IMR-90 (cell line): ENCODE measurements around the gene TTLL11. TPM values are rescaled to one million over a fixed set of nuclear protein-coding genes. Genes with fewer than 3 reads are reported as not detected.

Experiments used
- ATAC-seq: fragments of 200-7000 bp; cut with Tn5 transposase; 2 replicates; pipeline ENCODE4 v1.9.1; 2020; ENCODE audit warnings: low read depth, mild to moderate bottlenecking, moderate library complexity
- BruUV-seq: library from RNA; stranded (reverse); fragments of 400-500 nt; replicated peaks from 2 replicates; lab custom pipeline; 2021; lab: Mats Ljungman, UMichigan
- CTCF ChIA-PET: fragments of 300-600 bp; formaldehyde crosslinking; extraction: SDS; loops from one replicate; lab custom pipeline; 2021; ENCODE audit warnings: antibody characterized with exemption; lab: Yijun Ruan, JAX
- POLR2A ChIA-PET: fragments of 300-600 bp; sonication (Branson Sonifier 250); formaldehyde crosslinking; loops from one replicate; lab custom pipeline; 2022; ENCODE audit warnings: antibody characterized with exemption; ENCODE audit not compliant: unreplicated experiment; lab: Charles Lee
- DNase-seq: peaks from one replicate; pipeline ENCODE4 v3.0.0; 2013
- H2AFZ ChIP-seq: replicated peaks from 2 replicates; pipeline ENCODE3; 2013; ENCODE audit warnings: low read length, mild to moderate bottlenecking; ENCODE audit not compliant: poor library complexity
- H2AK5ac ChIP-seq: 2 replicates; pipeline ENCODE4 v1.6.1; 2013; ENCODE audit warnings: low read depth, low read length, inconsistent platforms
- H2AK9ac ChIP-seq: replicated peaks from 2 replicates; pipeline ENCODE3; 2013; ENCODE audit warnings: mild to moderate bottlenecking, low read depth, low read length, moderate library complexity; ENCODE audit not compliant: poor library complexity
- H2BK120ac ChIP-seq: 2 replicates; pipeline ENCODE4 v1.6.1; 2013; ENCODE audit warnings: low read depth, low read length, inconsistent platforms
- H2BK15ac ChIP-seq: 3 replicates; pipeline ENCODE4 v1.6.1; 2013; ENCODE audit warnings: low read depth, low read length, inconsistent platforms
- H2BK20ac ChIP-seq: 2 replicates; pipeline ENCODE4 v1.6.1; 2013; ENCODE audit warnings: low read depth, mild to moderate bottlenecking, inconsistent platforms, low read length, moderate library complexity
- H2BK5ac ChIP-seq: 2 replicates; pipeline ENCODE4 v1.6.1; 2013; ENCODE audit warnings: mild to moderate bottlenecking, low read depth, low read length, inconsistent platforms; ENCODE audit not compliant: poor library complexity, severe bottlenecking
- H3K14ac ChIP-seq: replicated peaks from 2 replicates; pipeline ENCODE4 v1.6.1; 2013; ENCODE audit warnings: low read depth, low read length, inconsistent platforms
- H3K18ac ChIP-seq: 2 replicates; pipeline ENCODE4 v1.6.1; 2013; ENCODE audit warnings: low read depth, low read length, control low read depth
- H3K23ac ChIP-seq: 2 replicates; pipeline ENCODE4 v1.6.1; 2013; ENCODE audit warnings: low read depth, low read length, inconsistent platforms
- H3K27ac ChIP-seq: 2 replicates; pipeline ENCODE4 v1.5.1; 2013; ENCODE audit warnings: mild to moderate bottlenecking, control low read depth, low read length; ENCODE audit not compliant: insufficient read depth
- H3K27me3 ChIP-seq: 2 replicates; pipeline ENCODE4 v1.6.1; 2013; ENCODE audit warnings: low read length; ENCODE audit not compliant: control insufficient read depth, insufficient read depth
- H3K36me3 ChIP-seq: 2 replicates; pipeline ENCODE4 v1.6.1; 2013; ENCODE audit warnings: low read length, mixed read lengths; ENCODE audit not compliant: control insufficient read depth, insufficient read depth
- H3K4ac ChIP-seq: 2 replicates; pipeline ENCODE4 v1.6.1; 2013; ENCODE audit warnings: low read depth, low read length, inconsistent platforms
- H3K4me1 ChIP-seq: 2 replicates; pipeline ENCODE4 v1.6.1; 2013; ENCODE audit warnings: low read length, mixed read lengths; ENCODE audit not compliant: control insufficient read depth, insufficient read depth
- H3K4me2 ChIP-seq: 2 replicates; pipeline ENCODE4 v1.6.1; 2013; ENCODE audit warnings: low read depth, mild to moderate bottlenecking, control low read depth, low read length, moderate library complexity
- H3K4me3 ChIP-seq: 2 replicates; pipeline ENCODE4 v1.5.1; 2013; ENCODE audit warnings: low read depth, mild to moderate bottlenecking, control low read depth, low read length, moderate library complexity; ENCODE audit not compliant: insufficient read depth
- H3K56ac ChIP-seq: 2 replicates; pipeline ENCODE4 v1.6.1; 2013; ENCODE audit warnings: low read length, inconsistent platforms; ENCODE audit not compliant: insufficient read depth; ENCODE audit errors: extremely low read depth
- H3K79me1 ChIP-seq, 2 experiments: 2 replicates each; pipeline ENCODE4 v1.6.1; 2013; ENCODE audit warnings: low read length in 2 of 2, inconsistent platforms in 1 of 2, low read depth in 1 of 2
- H3K9ac ChIP-seq: 2 replicates; pipeline ENCODE4 v1.6.1; 2013; ENCODE audit warnings: low read depth, low read length, control low read depth
- H3K9me1 ChIP-seq: 2 replicates; pipeline ENCODE4 v1.6.1; 2013; ENCODE audit warnings: low read length, inconsistent platforms; ENCODE audit not compliant: insufficient read depth
- H3K9me3 ChIP-seq: 2 replicates; pipeline ENCODE4 v1.6.1; 2013; ENCODE audit warnings: low read length; ENCODE audit not compliant: control insufficient read depth, insufficient read depth
- H4K20me1 ChIP-seq: 2 replicates; pipeline ENCODE4 v1.6.1; 2013; ENCODE audit warnings: low read length, inconsistent platforms; ENCODE audit not compliant: insufficient read depth
- H4K5ac ChIP-seq: 2 replicates; pipeline ENCODE4 v1.6.1; 2013; ENCODE audit warnings: mild to moderate bottlenecking, low read depth, low read length, control low read depth
- H4K8ac ChIP-seq, 2 experiments: 2 replicates each; pipeline ENCODE4 v1.6.1; 2013; ENCODE audit warnings: low read depth in 2 of 2, low read length in 2 of 2, control low read depth in 1 of 2, inconsistent platforms in 1 of 2
- H4K91ac ChIP-seq: 2 replicates; pipeline ENCODE4 v1.6.1; 2013; ENCODE audit warnings: low read depth, low read length, inconsistent platforms; ENCODE audit not compliant: insufficient read depth
- CEBPB ChIP-seq: IDR thresholded peaks from 2 replicates; pipeline ENCODE4 v1.6.1; 2012; ENCODE audit warnings: low read depth, low read length, improper control_type of control experiment
- CHD1 ChIP-seq: IDR thresholded peaks from 2 replicates; pipeline ENCODE4 v1.6.1; 2012; ENCODE audit warnings: low read depth, low read length, improper control_type of control experiment
- MAFK ChIP-seq: IDR thresholded peaks from 2 replicates; pipeline ENCODE4 v1.6.1; 2012; ENCODE audit warnings: low read depth, low read length, improper control_type of control experiment
- MAZ ChIP-seq: IDR thresholded peaks from 2 replicates; pipeline ENCODE4 v1.6.1; 2012; ENCODE audit warnings: low read depth, mild to moderate bottlenecking, low read length, improper control_type of control experiment, moderate library complexity, borderline replicate concordance
- RAD21 ChIP-seq: IDR thresholded peaks from 2 replicates; pipeline ENCODE4 v1.6.1; 2012; ENCODE audit warnings: low read length, improper control_type of control experiment
- RCOR1 ChIP-seq: IDR thresholded peaks from 2 replicates; pipeline ENCODE4 v1.6.1; 2012; ENCODE audit warnings: mild to moderate bottlenecking, low read length, improper control_type of control experiment; ENCODE audit not compliant: insufficient replicate concordance
- RFX5 ChIP-seq: IDR thresholded peaks from 2 replicates; pipeline ENCODE4 v1.8.0; 2012; ENCODE audit warnings: low read depth, mild to moderate bottlenecking, low read length, moderate library complexity
- WGBS, 2 experiments: methylation state at CpG; one replicate each; pipeline versions ENCODE4 v1.1.5 to v1.1.7; 2013; ENCODE audit warnings: missing lambda C conversion rate in 2 of 2; ENCODE audit not compliant: insufficient read length in 1 of 2; ENCODE audit errors: extremely low coverage in 2 of 2; 5-methylcytosine and 5-hydroxymethylcytosine counted together
- dilution Hi-C: fragments of 300-500 bp; cut with HindIII; formaldehyde crosslinking; loops from one replicate; pipeline ENCODE4 v1.14.3; 2018; ENCODE audit warnings: low sequenced_read_pairs; ENCODE audit not compliant: unreplicated experiment
- in situ Hi-C: fragments of 300-500 bp; cut with MboI; formaldehyde crosslinking; loops from 3 replicates; pipeline ENCODE4 v1.14.3; 2019; ENCODE audit warnings: low sequenced_read_pairs, inconsistent platforms, mixed read lengths
- intact Hi-C: fragments of 100-400 bp; cut with micrococcal nuclease; formaldehyde crosslinking; loops from 2 replicates; pipeline ENCODE4 v1.10.0; 2022
- polyA plus RNA-seq, 3 experiments: library from polyadenylated mRNA; depleted of rRNA; stranded (reverse); fragments of >200 nt; gene quantifications; 2 replicates each; pipeline ENCODE4 v1.2.3, GENCODE V29; 2012; ENCODE audit warnings: low replicate concordance in 1 of 3
- total RNA-seq: library from RNA; depleted of rRNA; stranded (reverse); fragments of >200 nt; gene quantifications from 2 replicates; pipeline ENCODE4 v1.2.3, GENCODE V29; 2012
- TF ChIP-seq, protein P1 (sequence below): fragments of 150-350 bp; IDR thresholded peaks from 2 replicates; pipeline ENCODE4 v1.6.1; 2017; ENCODE audit warnings: mild to moderate bottlenecking, antibody characterized with exemption, low read length, low read depth
- TF ChIP-seq, protein P2 (sequence below): conservative IDR thresholded peaks from 2 replicates; pipeline ENCODE4 v1.5.1; 2012; ENCODE audit warnings: mild to moderate bottlenecking, low read depth, low read length, improper control_type of control experiment
- TF ChIP-seq, protein P3 (sequence below): fragments of 150-350 bp; IDR thresholded peaks from 2 replicates; pipeline ENCODE4 v1.6.1; 2016; ENCODE audit warnings: low read depth, mild to moderate bottlenecking, low read length, moderate library complexity, borderline replicate concordance

TTLL11 gene
- total and polyA plus RNA-seq, 2 of the 4 experiments (the other 2 are of a cell fraction), result 2.0 to 4.6 TPM

DNA sequence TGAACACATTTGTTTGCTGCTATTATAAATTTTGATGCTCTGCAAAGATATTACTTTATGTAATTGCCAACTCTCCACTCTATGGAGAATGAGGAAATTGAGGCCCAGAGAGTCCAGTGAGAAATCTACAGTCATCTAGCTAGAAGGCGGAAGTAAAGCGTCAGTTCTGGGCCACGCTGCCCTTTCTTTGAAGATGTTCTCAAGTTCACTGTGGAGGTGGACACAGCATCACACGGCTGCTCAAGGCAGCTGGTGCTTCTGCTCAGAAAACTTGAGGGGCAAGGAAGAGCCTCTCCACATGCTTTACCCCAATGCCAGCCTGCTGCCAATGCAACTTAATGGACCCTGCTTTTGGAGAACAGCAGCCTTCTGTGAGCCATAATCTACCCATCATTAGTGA, 96.3 kb downstream of the TTLL11 start:
- Histone ChIP-seq H2BK5ac (no peak overlapping the region), H3K56ac (no peak overlapping the region), H3K9me3 (no peaks in the 10 kb centered on the region), H4K8ac (no peak overlapping the region), H2AK9ac (no peak overlapping the region), H3K4me1 (peaks cover 7% of the 10 kb centered on the region), H2BK120ac (no peak overlapping the region), H3K18ac (no peak overlapping the region), H4K20me1 (no peaks in the 10 kb centered on the region), H2BK20ac (no peak overlapping the region), H3K79me1 (no peaks in the 10 kb centered on the region; a peak in 1 of 4 replicates), H3K9me1 (no peaks in the 10 kb centered on the region; the same call in 1 of the 2 replicates), H3K27me3 (no peaks in the 10 kb centered on the region), H3K23ac (no peak overlapping the region), H3K4me3 (no peak overlapping the region), H2AK5ac (no peak overlapping the region), H4K91ac (no peak overlapping the region), H3K14ac (no peak overlapping the region), H3K9ac (no peak overlapping the region), H3K4me2 (no peak overlapping the region), H2AFZ (no peak overlapping the region), H3K36me3 (no peaks in the 10 kb centered on the region), H3K4ac (no peak overlapping the region), H4K5ac (no peak overlapping the region), H2BK15ac (no peak overlapping the region), H3K27ac (no peak overlapping the region)
- in situ Hi-C loops, result loop anchor here (5.0 kb wide), 1 partner anchor 449 kb away; no protein-coding TSS in a partner anchor
- TF ChIP-seq, protein P1, sequence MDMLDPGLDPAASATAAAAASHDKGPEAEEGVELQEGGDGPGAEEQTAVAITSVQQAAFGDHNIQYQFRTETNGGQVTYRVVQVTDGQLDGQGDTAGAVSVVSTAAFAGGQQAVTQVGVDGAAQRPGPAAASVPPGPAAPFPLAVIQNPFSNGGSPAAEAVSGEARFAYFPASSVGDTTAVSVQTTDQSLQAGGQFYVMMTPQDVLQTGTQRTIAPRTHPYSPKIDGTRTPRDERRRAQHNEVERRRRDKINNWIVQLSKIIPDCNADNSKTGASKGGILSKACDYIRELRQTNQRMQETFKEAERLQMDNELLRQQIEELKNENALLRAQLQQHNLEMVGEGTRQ, result no peak
- TF ChIP-seq, protein P2, sequence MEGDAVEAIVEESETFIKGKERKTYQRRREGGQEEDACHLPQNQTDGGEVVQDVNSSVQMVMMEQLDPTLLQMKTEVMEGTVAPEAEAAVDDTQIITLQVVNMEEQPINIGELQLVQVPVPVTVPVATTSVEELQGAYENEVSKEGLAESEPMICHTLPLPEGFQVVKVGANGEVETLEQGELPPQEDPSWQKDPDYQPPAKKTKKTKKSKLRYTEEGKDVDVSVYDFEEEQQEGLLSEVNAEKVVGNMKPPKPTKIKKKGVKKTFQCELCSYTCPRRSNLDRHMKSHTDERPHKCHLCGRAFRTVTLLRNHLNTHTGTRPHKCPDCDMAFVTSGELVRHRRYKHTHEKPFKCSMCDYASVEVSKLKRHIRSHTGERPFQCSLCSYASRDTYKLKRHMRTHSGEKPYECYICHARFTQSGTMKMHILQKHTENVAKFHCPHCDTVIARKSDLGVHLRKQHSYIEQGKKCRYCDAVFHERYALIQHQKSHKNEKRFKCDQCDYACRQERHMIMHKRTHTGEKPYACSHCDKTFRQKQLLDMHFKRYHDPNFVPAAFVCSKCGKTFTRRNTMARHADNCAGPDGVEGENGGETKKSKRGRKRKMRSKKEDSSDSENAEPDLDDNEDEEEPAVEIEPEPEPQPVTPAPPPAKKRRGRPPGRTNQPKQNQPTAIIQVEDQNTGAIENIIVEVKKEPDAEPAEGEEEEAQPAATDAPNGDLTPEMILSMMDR, result no peak
- no peak for TF ChIP-seq MAZ
- no peak for TF ChIP-seq RFX5
- TF ChIP-seq MAFK, result no peak
- no peak for TF ChIP-seq CHD1
- no peak for TF ChIP-seq RAD21
- TF ChIP-seq, protein P3, sequence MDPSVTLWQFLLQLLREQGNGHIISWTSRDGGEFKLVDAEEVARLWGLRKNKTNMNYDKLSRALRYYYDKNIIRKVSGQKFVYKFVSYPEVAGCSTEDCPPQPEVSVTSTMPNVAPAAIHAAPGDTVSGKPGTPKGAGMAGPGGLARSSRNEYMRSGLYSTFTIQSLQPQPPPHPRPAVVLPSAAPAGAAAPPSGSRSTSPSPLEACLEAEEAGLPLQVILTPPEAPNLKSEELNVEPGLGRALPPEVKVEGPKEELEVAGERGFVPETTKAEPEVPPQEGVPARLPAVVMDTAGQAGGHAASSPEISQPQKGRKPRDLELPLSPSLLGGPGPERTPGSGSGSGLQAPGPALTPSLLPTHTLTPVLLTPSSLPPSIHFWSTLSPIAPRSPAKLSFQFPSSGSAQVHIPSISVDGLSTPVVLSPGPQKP, result no peak
- TF ChIP-seq CEBPB, result no peak
- no peak for TF ChIP-seq RCOR1
- ATAC-seq, result no peak
- ChIA-PET POLR2A (no interaction called here), CTCF (interaction anchor here (1.7 kb wide), 1 partner anchor 301 kb away, joined by 5 read pairs; no protein-coding TSS in a partner anchor)
- DNase-seq, result no peak
- intact Hi-C loops, result no loop called here
- dilution Hi-C loops, result no loop called here
- WGBS, 2 experiments, result no CpG with 5 or more reads among the region's 4 CpGs
- no TSS peak for BruUV-seq
